ENCODE data around the gene ARHGAP18. TPM values are rescaled to one million over a fixed set of nuclear protein-coding genes. Genes with fewer than 3 reads are reported as not detected.

ARHGAP18 gene
- polyA plus RNA-seq, 1 of the 3 experiments (the other 2 are of a cell fraction): 25.0 TPM

DNA sequence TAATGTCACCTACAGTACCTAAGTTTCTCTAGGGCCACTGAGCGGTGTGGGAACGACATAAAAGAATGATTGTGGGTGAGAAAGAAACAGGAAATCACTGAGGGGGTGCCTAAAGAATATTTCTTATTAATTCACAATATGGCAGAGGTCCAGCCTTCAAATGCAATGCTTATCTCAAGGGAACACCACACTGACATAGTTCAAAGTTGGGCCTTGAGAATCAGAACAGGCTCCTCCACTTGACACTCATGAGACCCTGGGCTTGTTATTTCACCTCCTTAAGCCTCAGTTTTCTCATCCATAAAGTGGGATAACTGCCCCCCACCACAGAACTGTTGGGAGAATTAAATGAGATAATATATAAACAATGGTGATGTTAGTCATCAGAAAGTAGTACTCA, 40.4 kb upstream of the ARHGAP18 start:
- Histone ChIP-seq H3K4me2 (peak overlapping the region; percentile 67), H3K27ac (ENCODE audit: low read depth in 2 of 2, low read length in 1 of 2) (peak overlapping the region; percentile 78 to 96), H4K20me1 (ENCODE audit: insufficient read depth) (no peaks in the 10 kb centered on the region), H3F3A (replicated peaks; ENCODE audit: insufficient read depth) (peaks cover 58% of the 10 kb centered on the region), H3K79me2 (ENCODE audit: insufficient read depth) (no peaks in the 10 kb centered on the region), H3K9me3 (no peaks in the 10 kb centered on the region), H3K9me2 (no peaks in the 10 kb centered on the region), H3K36me3 (replicated peaks in 1 of 2; ENCODE audit: control insufficient read depth in 1 of 2, insufficient read depth in 2 of 2, low read length in 1 of 2) (no peaks in the 10 kb centered on the region), H3K27me3 (ENCODE audit: insufficient read depth) (no peaks in the 10 kb centered on the region), H3K4me1 (ENCODE audit: control insufficient read depth in 1 of 2, insufficient read depth in 2 of 2, low read depth in 1 of 2, low read length in 1 of 2) (peaks cover 0 to 60% of the 10 kb centered on the region in 2 experiments; a peak in 3 of 4 replicates), H2AFZ (ENCODE audit: low read depth) (no peak overlapping the region), H3K9ac (peak overlapping the region; percentile 54; the same call in 1 of the 2 replicates), H3K4me3 (ENCODE audit: low read depth in 2 of 2, low read length in 1 of 2) (no peak overlapping the region)
- no peak for DNase-seq
- CTCF ChIA-PET: interaction anchor here (1.1 to 1.6 kb wide), 3 partner anchors 15 to 152 kb away, joined by 3 to 12 read pairs (median 4); no protein-coding TSS in a partner anchor
- 59% methylated on average over 2 of the region's 2 CpGs for WGBS (ENCODE audit: low lambda C conversion rate)
- POLR2A ChIA-PET: no interaction called here
- no peak for TF ChIP-seq JUND (IDR thresholded peaks at IDR 0.05)
- no peak for TF ChIP-seq SMC3 (IDR thresholded peaks at IDR 0.05; ENCODE audit: low read depth, low read length)
- TF ChIP-seq FOSL2 (IDR thresholded peaks at IDR 0.05; ENCODE audit: borderline replicate concordance, low read depth): no peak
- TF ChIP-seq RFX5 (IDR thresholded peaks at IDR 0.05; ENCODE audit: low read length): no peak
- TF ChIP-seq SIN3A (IDR thresholded peaks at IDR 0.05; ENCODE audit: borderline replicate concordance, low read depth, low read length): no peak
- no peak for TF ChIP-seq FOXJ3 (CRISPR knock-in tag; IDR thresholded peaks at IDR 0.05)
- TF ChIP-seq, protein P1, sequence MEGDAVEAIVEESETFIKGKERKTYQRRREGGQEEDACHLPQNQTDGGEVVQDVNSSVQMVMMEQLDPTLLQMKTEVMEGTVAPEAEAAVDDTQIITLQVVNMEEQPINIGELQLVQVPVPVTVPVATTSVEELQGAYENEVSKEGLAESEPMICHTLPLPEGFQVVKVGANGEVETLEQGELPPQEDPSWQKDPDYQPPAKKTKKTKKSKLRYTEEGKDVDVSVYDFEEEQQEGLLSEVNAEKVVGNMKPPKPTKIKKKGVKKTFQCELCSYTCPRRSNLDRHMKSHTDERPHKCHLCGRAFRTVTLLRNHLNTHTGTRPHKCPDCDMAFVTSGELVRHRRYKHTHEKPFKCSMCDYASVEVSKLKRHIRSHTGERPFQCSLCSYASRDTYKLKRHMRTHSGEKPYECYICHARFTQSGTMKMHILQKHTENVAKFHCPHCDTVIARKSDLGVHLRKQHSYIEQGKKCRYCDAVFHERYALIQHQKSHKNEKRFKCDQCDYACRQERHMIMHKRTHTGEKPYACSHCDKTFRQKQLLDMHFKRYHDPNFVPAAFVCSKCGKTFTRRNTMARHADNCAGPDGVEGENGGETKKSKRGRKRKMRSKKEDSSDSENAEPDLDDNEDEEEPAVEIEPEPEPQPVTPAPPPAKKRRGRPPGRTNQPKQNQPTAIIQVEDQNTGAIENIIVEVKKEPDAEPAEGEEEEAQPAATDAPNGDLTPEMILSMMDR (IDR thresholded peaks at IDR 0.05): no peak
- TF ChIP-seq GABPA (IDR thresholded peaks at IDR 0.05; ENCODE audit: low read depth): no peak
- TF ChIP-seq RAD21 (IDR thresholded peaks at IDR 0.05; ENCODE audit: low read length): no peak
- TF ChIP-seq, protein P2, sequence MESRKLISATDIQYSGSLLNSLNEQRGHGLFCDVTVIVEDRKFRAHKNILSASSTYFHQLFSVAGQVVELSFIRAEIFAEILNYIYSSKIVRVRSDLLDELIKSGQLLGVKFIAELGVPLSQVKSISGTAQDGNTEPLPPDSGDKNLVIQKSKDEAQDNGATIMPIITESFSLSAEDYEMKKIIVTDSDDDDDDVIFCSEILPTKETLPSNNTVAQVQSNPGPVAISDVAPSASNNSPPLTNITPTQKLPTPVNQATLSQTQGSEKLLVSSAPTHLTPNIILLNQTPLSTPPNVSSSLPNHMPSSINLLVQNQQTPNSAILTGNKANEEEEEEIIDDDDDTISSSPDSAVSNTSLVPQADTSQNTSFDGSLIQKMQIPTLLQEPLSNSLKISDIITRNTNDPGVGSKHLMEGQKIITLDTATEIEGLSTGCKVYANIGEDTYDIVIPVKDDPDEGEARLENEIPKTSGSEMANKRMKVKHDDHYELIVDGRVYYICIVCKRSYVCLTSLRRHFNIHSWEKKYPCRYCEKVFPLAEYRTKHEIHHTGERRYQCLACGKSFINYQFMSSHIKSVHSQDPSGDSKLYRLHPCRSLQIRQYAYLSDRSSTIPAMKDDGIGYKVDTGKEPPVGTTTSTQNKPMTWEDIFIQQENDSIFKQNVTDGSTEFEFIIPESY (IDR thresholded peaks at IDR 0.05; ENCODE audit: borderline replicate concordance, low read depth): no peak
- no peak for TF ChIP-seq MXI1 (IDR thresholded peaks at IDR 0.05; ENCODE audit: low read depth, low read length)
- TF ChIP-seq, protein P3, sequence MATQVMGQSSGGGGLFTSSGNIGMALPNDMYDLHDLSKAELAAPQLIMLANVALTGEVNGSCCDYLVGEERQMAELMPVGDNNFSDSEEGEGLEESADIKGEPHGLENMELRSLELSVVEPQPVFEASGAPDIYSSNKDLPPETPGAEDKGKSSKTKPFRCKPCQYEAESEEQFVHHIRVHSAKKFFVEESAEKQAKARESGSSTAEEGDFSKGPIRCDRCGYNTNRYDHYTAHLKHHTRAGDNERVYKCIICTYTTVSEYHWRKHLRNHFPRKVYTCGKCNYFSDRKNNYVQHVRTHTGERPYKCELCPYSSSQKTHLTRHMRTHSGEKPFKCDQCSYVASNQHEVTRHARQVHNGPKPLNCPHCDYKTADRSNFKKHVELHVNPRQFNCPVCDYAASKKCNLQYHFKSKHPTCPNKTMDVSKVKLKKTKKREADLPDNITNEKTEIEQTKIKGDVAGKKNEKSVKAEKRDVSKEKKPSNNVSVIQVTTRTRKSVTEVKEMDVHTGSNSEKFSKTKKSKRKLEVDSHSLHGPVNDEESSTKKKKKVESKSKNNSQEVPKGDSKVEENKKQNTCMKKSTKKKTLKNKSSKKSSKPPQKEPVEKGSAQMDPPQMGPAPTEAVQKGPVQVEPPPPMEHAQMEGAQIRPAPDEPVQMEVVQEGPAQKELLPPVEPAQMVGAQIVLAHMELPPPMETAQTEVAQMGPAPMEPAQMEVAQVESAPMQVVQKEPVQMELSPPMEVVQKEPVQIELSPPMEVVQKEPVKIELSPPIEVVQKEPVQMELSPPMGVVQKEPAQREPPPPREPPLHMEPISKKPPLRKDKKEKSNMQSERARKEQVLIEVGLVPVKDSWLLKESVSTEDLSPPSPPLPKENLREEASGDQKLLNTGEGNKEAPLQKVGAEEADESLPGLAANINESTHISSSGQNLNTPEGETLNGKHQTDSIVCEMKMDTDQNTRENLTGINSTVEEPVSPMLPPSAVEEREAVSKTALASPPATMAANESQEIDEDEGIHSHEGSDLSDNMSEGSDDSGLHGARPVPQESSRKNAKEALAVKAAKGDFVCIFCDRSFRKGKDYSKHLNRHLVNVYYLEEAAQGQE (IDR thresholded peaks at IDR 0.05; ENCODE audit: low read depth, low read length): no peak

Data from SK-N-SH (cell line).